UCSD-AML1 (cell line): Measurements from ENCODE around the gene NOS1AP.
"Not testable (repeated sequence)": the region's sequence is repeated elsewhere in the genome, so short reads cannot be mapped to it uniquely, and the experiment has no call there.

Source experiments
- DNase-seq: peaks from one replicate; lab custom pipeline; 2025; ENCODE audit not compliant: unreplicated experiment; lab: John Stamatoyannopoulos, UW

NOS1AP gene

DNA sequence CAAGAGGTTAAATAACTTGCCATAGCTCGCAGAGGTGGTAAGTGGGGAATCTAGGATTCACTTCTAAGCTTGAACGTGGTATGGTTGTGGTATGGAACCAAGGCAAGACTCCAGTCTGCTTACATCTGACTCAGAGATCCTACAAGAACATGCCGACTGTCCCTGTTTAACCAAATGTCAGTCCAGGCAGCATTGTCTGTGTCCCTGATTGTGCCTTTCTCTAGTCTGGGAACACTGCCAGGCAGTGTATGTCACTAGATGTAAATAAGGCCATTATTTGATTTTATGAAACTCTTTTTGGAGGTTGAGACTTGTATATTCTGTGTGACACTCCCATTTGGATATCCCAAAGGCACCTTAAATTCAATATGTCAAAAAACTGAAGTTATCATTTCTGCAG is 96.0 kb downstream of the NOS1AP start:
- no peak for DNase-seq

DNA sequence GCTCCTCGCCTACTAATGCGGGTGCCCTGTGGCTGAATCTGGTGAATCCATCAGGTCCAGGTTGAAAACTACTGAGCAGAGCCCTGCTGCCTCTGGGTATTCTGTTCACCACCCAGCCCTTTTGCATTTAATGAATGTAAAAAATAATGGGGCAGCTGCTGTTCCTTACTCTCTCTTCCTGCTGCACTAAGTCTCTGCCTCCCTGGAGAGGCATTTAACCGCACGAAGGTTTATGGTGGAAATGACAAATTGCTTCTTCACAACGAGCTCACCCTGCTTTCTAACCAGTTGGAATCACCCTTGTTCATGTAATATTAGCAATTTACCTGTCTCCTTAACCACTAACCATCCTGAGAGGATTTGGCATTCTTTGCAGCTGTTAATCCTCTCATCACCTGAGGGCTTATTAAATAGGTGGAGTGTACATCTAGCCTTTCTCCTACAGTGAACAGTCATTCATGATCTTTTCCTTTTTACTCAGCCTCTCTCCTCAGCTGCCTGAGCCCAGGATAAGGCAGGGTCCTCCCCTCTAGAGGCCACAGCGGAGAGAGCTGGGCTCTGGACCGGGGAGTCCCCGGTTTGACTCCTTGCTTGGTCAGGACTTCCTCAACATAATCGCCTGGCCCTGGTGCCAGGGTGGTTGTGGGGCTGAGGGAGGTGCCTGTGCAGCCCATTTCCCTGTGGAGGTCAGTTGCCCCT is 97.6 kb downstream of the NOS1AP start:
- DNase-seq: no peak

DNA sequence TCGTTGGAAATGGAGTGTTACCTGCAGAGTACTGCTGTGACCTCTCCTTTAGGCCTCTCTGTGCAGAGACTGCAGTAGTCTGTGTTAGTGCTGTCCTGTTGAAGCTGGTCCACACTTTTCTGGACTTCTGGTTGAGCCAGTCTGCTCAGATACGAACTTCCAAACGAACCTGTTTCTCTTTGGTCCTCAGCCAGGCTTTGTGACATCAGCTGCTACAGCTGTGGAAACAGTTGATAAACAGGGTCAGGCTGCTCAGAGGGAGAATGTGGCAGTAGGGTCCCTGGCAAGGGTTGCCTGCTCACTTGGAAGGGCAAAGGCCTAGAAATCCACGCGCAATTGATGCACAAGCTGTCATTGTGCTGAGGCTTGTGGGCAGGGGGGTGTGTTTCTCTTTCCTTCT is 98.8 kb downstream of the NOS1AP start:
- DNase-seq: no peak

DNA sequence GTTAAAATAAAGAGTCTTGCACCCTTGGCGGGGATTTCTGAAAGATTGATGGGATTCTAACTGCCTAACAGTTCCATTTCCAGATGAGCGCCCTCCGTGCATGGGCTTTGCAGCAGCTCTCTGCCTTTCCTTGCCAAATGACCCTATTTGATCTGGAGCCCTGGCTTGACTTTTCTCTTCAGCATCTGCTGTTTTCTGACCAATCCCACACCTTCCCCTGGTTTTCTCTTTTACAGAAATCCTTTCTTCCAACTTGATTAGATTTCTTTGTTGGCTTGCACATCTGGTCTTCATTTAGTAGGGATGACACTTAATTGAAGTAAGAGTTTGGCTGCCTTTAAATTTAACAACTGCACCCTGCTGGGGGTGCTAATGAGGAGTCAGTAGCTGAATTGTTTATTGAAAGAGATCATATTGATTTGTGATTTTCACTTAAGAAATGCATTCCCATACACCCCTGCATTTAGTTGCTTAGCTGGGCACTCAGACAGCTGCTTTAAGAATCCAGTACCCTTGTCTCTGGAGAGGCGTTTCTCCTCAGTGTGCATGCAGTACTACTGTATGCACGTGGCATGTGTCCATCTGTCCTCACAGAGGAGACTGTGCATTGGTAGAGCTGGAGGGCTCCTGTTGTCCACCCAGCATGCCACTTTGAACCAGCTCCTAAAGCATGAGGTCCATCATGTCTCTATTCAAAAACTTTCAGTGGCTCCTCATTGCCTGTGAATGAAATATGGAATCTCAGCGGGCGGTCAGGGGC is 99.7 kb downstream of the NOS1AP start:
- DNase-seq: no peak

- no peak for DNase-seq
Observed at GRCh38 chr1:162171111-162171510, 101.6 kb downstream of the NOS1AP start.

DNA sequence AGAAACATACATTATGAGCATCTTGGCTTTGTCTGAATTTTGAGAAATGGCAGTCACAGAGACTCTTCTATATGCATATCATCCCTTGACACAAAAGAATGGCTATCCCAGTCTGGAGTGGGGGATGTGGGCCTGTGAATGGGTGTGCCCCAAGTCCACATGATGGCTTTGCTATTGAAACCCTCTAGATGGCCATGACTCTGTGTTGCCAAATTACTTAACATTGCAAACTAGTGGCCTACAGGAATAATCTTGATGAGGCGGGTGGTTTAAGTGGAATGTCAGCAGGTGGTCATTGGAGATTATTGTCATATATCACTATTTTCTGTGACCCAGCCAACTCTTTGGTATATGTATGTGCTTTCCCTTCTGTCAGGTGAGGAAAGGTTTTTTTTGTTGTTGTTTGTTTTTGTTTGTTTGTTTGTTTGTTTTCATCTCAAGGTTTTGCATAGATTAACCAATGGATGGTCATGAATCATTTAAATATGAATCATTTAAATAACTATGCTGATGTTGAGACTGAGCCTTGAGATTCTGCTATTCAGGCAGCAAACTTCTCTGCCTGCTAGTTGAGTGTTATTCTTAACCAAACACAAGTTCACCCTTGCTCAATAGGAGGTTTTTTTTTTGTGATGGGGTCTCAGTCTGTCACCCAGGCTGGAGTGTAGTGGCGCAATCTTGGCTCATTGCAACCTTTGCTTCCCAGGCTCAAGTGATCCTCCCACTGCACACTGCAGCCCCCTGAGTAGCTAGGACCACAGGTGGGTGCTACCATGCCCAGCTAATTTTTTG is 103.0 kb downstream of the NOS1AP start:
- no peak for DNase-seq

- not testable (repeated sequence) for DNase-seq
Observed at GRCh38 chr1:162173607-162174006, 104.1 kb downstream of the NOS1AP start.

GRCh38 chr1:162174027-162174426 is 104.5 kb downstream of the NOS1AP start:
- DNase-seq: not testable (repeated sequence)

DNA sequence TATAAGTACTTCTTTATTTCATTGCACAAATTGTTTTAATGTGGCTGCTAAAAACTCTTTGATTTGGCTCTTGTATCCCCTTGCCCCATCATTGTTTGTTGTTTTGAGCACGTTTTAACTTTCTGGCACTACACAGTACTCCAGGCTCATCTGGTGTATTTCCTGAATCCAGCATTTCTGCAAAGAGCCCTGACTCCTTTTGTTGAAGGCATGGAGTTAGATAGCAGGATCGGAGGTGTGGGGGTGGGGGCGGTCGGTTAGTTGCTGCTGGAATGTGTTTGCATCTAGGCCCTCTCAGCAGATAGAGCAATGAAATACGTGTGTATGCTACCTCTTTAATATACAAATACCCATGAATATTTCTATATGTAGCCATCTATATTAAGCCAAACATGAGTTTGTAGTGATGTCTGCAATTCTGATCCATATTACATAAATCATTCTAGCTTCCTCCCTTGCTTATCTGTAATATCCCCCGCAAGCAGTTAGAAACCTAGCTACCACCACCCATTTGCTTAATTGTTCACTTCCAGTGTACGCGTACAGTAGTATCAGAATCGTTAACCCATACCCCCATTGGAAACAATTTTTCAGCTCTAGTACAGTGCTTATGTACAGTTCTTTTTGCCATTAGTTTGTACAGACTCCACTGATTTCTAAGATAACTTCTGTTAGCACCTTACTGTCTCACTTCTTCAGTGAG is 106.0 kb downstream of the NOS1AP start:
- no peak for DNase-seq

- DNase-seq: no peak
Observed at GRCh38 chr1:162177126-162177525, 107.6 kb downstream of the NOS1AP start.

DNA sequence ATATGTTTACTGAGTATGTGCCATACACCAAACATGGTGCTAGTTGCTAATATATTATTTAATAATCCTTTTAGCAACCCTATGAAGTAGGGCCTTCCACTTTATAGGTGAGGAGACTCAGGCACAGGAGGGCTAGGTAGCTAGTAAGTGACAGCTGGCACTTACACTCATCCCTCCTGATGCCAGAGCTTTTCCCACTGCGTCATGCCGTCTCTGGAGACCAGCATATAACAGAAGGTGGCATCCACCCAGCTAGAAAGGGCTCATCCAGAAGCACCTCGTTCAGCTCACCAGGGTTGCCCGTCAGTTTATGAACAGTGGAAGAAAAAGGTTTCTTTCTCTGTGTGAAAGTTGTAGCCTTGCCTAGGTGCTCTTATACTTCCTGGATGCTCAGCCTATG is 108.9 kb downstream of the NOS1AP start:
- no peak for DNase-seq

DNA sequence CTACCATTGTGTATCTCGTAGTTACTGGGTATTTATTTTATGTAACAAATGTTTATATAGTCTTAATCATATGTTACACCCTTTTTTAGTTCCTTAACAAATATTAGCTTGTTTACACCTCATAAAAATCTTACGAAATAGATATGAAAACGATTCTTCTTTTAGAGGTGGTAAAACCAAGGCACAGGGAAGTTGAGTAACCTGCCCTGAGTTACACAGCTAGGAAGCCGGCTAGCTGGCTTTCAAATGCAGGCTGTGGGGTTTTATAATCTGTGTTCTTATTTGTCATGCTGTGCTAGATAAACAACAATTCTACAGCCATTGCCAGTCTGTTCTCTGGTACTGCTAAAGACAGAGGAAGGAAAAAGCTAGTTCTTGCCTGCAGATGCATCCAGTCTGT is 109.6 kb downstream of the NOS1AP start:
- no peak for DNase-seq

- no peak for DNase-seq
Observed at GRCh38 chr1:162180813-162181212, 111.3 kb downstream of the NOS1AP start.

DNA sequence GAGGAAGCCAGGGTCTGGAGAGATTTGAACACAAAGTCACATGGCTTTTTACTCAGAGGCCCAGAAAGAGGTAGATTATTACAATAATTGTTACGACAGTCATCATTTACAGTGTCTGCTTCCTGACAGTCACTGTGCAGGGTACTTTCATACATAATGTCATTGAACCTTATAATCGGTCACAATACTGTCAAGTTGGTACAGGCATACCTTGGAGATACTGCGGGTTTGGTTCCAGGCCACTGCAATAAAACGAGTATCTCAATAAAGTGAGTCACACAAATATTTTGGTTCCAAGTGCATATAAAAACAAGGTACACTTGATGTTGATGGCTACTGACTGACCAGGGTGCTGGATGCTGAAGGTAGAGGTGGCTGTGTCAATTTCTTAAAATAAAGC is 112.6 kb downstream of the NOS1AP start:
- DNase-seq: no peak

DNA sequence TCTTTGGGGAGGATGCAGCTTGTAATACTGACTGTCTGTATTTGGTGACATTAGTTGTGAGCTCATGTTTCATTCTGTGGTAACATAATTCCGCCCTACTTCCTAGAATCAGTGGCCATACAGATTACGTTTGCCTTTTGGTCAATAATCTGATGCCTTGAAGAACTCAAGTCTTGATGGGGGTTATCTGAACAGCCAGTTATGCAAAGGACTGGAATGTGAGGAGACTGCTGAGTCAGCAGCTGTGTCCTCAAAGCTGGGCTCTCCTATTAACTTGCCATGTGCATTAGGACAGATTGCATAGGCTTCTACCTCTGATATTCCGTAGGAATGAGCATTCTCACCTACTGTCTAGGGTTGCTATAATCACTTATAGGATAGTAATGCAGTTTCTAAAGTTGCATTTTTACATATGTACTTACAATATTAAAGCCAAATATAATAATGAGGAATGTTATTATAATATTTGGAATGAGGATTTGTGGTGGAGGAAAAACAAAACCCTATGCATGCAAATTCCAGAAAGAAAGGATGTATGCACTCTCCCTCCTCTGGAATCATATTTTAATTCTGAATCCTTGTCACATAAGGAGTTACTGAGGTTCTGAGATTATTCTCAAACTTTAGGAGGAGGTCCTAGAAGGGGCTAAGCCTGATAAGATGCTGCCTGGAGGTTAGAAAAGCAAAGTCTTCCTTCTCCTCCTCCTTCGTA is 116.0 kb downstream of the NOS1AP start:
- DNase-seq: no peak

- no peak for DNase-seq
Observed at GRCh38 chr1:162186026-162186374, 116.5 kb downstream of the NOS1AP start.

DNA sequence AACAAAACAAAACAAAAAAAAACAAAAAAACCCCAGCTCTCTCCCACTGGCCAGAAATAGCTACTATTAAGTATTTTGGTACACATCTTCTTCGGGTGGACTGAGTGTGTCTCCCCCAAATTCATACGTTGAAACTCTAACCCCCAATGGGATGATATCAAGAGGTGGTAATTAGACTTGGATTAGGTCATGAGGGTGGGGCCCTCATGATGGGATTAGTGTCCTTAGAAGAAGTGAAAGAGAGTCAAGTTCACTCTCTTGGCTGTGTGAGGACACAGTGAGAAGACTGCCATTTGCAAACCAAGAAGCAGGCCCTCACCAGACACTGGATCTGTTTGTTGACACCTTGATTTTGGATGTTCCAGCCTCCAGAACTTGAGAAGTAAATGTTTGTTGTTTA is 116.9 kb downstream of the NOS1AP start:
- no peak for DNase-seq

GRCh38 chr1:162187687-162188276 is 118.3 kb downstream of the NOS1AP start:
- no peak for DNase-seq

DNA sequence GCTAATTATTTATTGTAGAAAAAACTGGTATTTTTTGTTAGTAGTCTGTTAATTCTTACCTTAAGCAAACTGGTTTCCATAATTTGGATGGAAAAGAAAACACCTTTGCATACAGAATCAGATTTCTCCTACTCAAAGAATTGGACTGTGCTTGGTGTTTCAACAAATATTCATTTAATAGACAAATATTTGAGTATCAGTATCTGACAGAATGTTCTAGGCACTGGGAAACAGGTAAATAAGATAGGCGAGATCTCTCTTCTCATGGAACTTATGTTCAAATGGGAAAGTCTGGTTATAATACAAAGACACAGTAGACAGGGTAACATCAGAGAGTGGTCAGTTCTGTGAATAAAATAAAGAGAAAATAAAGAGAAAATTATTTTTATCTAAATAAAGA is 119.9 kb downstream of the NOS1AP start:
- no peak for DNase-seq
